ENCODE results near the gene TNFRSF21. TPM values are rescaled to one million over a fixed set of nuclear protein-coding genes. Genes with fewer than 3 reads are reported as not detected.

The TNFRSF21 gene
- polyA plus RNA-seq, 1 donor (not counting 4 experiments of a cell fraction or from before 2014, with no cell fraction given): 50.2 TPM

- peaks cover 34% of the 10 kb centered on the region for H3K79me2 ChIP-seq (ENCODE audit: control insufficient read depth, insufficient read depth, low read length)
- DNase-seq (ENCODE audit: low read depth, low spot score): no peak
- H3K36me3 ChIP-seq (ENCODE audit: control insufficient read depth in 2 of 2, extremely low read depth in 1 of 2, insufficient read depth in 2 of 2, low read length in 2 of 2): peaks cover 10 to 15% of the 10 kb centered on the region in 2 experiments
- dilution Hi-C loops (cut with MboI; ENCODE audit: extremely low pct_ligation_motif_present, low sequenced_read_pairs): no loop called here
- H2AFZ ChIP-seq (ENCODE audit: control insufficient read depth, low read length): no peak overlapping the region
- no peaks in the 10 kb centered on the region for H3K4me1 ChIP-seq (ENCODE audit: control insufficient read depth, extremely low read depth, insufficient read depth, low read length)
- H3K27me3 ChIP-seq (ENCODE audit: control insufficient read depth, extremely low read depth, insufficient read depth, low read length): no peaks in the 10 kb centered on the region
- no peak overlapping the region for H3K4me3 ChIP-seq (ENCODE audit: control insufficient read depth in 2 of 3, extremely low read depth in 1 of 3, insufficient read depth in 2 of 3, low read depth in 1 of 3, low read length in 3 of 3)
- H3K9me1 ChIP-seq (ENCODE audit: control insufficient read depth, extremely low read depth, insufficient read depth, low read length): peaks cover 4% of the 10 kb centered on the region
- H4K20me1 ChIP-seq (ENCODE audit: control insufficient read depth, extremely low read depth, insufficient read depth, low read length): no peaks in the 10 kb centered on the region
- TF ChIP-seq EZH2 (IDR thresholded peaks at IDR 0.05; ENCODE audit: low read length) (no peak), CTCF (optimal IDR thresholded peaks at IDR 0.05 in 1 of 3, IDR thresholded peaks at IDR 0.05 in 1 of 3, conservative IDR thresholded peaks at IDR 0.05 in 1 of 3; ENCODE audit: extremely low read depth in 1 of 3, insufficient read depth in 2 of 3, low read length in 3 of 3) (no peak)
- H3K4me2 ChIP-seq (ENCODE audit: control insufficient read depth, extremely low read depth, insufficient read depth, low read depth, low read length): no peak overlapping the region
- no peak overlapping the region for H3K9ac ChIP-seq (ENCODE audit: control insufficient read depth, extremely low read depth, insufficient read depth, low read length)
- H3K9me3 ChIP-seq (ENCODE audit: control insufficient read depth, low read depth, low read length): no peaks in the 10 kb centered on the region
- H3K27ac ChIP-seq (ENCODE audit: control insufficient read depth, insufficient read depth, low read length): no peak overlapping the region
- no peak for FAIRE-seq
These were observed 56.6 kb downstream of the TNFRSF21 start for GRCh38 chr6:47253136-47253535.

- Histone ChIP-seq H3K4me1 (ENCODE audit: control insufficient read depth, extremely low read depth, insufficient read depth, low read length) (no peaks in the 10 kb centered on the region), H3K4me2 (ENCODE audit: control insufficient read depth, extremely low read depth, insufficient read depth, low read depth, low read length) (no peak overlapping the region), H3K27ac (ENCODE audit: control insufficient read depth, insufficient read depth, low read length) (no peak overlapping the region), H3K9me1 (ENCODE audit: control insufficient read depth, extremely low read depth, insufficient read depth, low read length) (peaks cover 4% of the 10 kb centered on the region), H3K9me3 (ENCODE audit: control insufficient read depth, low read depth, low read length) (no peaks in the 10 kb centered on the region), H3K9ac (ENCODE audit: control insufficient read depth, extremely low read depth, insufficient read depth, low read length) (no peak overlapping the region), H3K79me2 (ENCODE audit: control insufficient read depth, insufficient read depth, low read length) (peaks cover 31% of the 10 kb centered on the region), H3K27me3 (ENCODE audit: control insufficient read depth, extremely low read depth, insufficient read depth, low read length) (no peaks in the 10 kb centered on the region), H3K36me3 (ENCODE audit: control insufficient read depth in 2 of 2, extremely low read depth in 1 of 2, insufficient read depth in 2 of 2, low read length in 2 of 2) (peaks cover 10 to 13% of the 10 kb centered on the region in 2 experiments), H4K20me1 (ENCODE audit: control insufficient read depth, extremely low read depth, insufficient read depth, low read length) (no peaks in the 10 kb centered on the region), H3K4me3 (ENCODE audit: control insufficient read depth in 2 of 3, extremely low read depth in 1 of 3, insufficient read depth in 2 of 3, low read depth in 1 of 3, low read length in 3 of 3) (no peak overlapping the region), H2AFZ (ENCODE audit: control insufficient read depth, low read length) (no peak overlapping the region)
- DNase-seq (ENCODE audit: low read depth, low spot score) (no peak), FAIRE-seq (no peak)
- TF ChIP-seq CTCF (optimal IDR thresholded peaks at IDR 0.05 in 1 of 3, IDR thresholded peaks at IDR 0.05 in 1 of 3, conservative IDR thresholded peaks at IDR 0.05 in 1 of 3; ENCODE audit: extremely low read depth in 1 of 3, insufficient read depth in 2 of 3, low read length in 3 of 3): no peak
- TF ChIP-seq EZH2 (IDR thresholded peaks at IDR 0.05; ENCODE audit: low read length): no peak
- dilution Hi-C loops (cut with MboI; ENCODE audit: extremely low pct_ligation_motif_present, low sequenced_read_pairs): no loop called here
These were observed 57.1 kb downstream of the TNFRSF21 start for GRCh38 chr6:47252633-47253032.
